GM23338 (cell line): ENCODE measurements around the gene FILIP1L. TPM values are rescaled to one million over a fixed set of nuclear protein-coding genes. Genes with fewer than 3 reads are reported as not detected.

ENCODE experiments used
- ATAC-seq: fragments of 200-7000 bp; cut with Tn5 transposase; 3 replicates; pipeline ENCODE4 v1.9.1; 2020
- DNase-seq: peaks from one replicate; pipeline ENCODE4 v3.0.0-alpha.2; 2015; ENCODE audit warnings: low spot score
- H2AFZ ChIP-seq: fragments of 200-600 bp; sonication (generic); 2 replicates; pipeline ENCODE4 v1.8.0; 2016; ENCODE audit warnings: antibody characterized with exemption, mild to moderate bottlenecking, moderate library complexity
- H3F3A ChIP-seq: fragments of 200-600 bp; sonication (generic); replicated peaks from 2 replicates; pipeline ENCODE4 v1.8.0; 2017; ENCODE audit warnings: antibody characterized with exemption, mixed run types, low read depth
- H3K27ac ChIP-seq: fragments of 200-600 bp; sonication (generic); 2 replicates; pipeline ENCODE4 v1.6.1; 2016; ENCODE audit warnings: low read depth
- H3K27me3 ChIP-seq: fragments of 200-600 bp; sonication (generic); 2 replicates; pipeline ENCODE4 v1.8.0; 2016; ENCODE audit warnings: mild to moderate bottlenecking, mixed run types, moderate library complexity; ENCODE audit not compliant: insufficient read depth
- H3K36me3 ChIP-seq: fragments of 200-600 bp; sonication (generic); 2 replicates; pipeline ENCODE4 v1.8.0; 2016; ENCODE audit warnings: mild to moderate bottlenecking; ENCODE audit not compliant: insufficient read depth
- H3K4me1 ChIP-seq: fragments of 200-600 bp; sonication (generic); 2 replicates; pipeline ENCODE4 v1.8.0; 2016; ENCODE audit warnings: mild to moderate bottlenecking, moderate library complexity; ENCODE audit not compliant: insufficient read depth
- H3K4me2 ChIP-seq: fragments of 200-600 bp; sonication (generic); 2 replicates; pipeline ENCODE4 v1.7.1; 2017; ENCODE audit warnings: mixed run types
- H3K4me3 ChIP-seq: fragments of 200-600 bp; sonication (generic); 2 replicates; pipeline ENCODE4 v1.6.1; 2016; ENCODE audit warnings: mixed run types
- H3K79me2 ChIP-seq: fragments of 200-600 bp; sonication (generic); replicated peaks from 2 replicates; pipeline ENCODE4 v1.8.0; 2017; ENCODE audit warnings: mild to moderate bottlenecking; ENCODE audit not compliant: insufficient read depth
- H3K9me2 ChIP-seq: fragments of 200-600 bp; sonication (generic); 2 replicates; pipeline ENCODE4 v1.8.0; 2017; ENCODE audit not compliant: insufficient read depth
- H4K20me1 ChIP-seq: fragments of 200-600 bp; sonication (generic); replicated peaks from 2 replicates; pipeline ENCODE4 v1.8.0; 2017; ENCODE audit warnings: mild to moderate bottlenecking; ENCODE audit not compliant: insufficient read depth
- H3K27ac Mint-ChIP-seq: 2 replicates; pipeline ENCODE4 v1.8.0; 2020; ENCODE audit warnings: inconsistent platforms, mild to moderate bottlenecking, moderate library complexity, mixed read lengths
- H3K27me3 Mint-ChIP-seq: 3 replicates; pipeline ENCODE4 v1.8.0; 2022; ENCODE audit warnings: low read depth, mild to moderate bottlenecking, moderate library complexity, mixed read lengths, inconsistent platforms; ENCODE audit not compliant: insufficient read depth, poor library complexity
- H3K36me3 Mint-ChIP-seq: 3 replicates; pipeline ENCODE4 v1.8.0; 2021; ENCODE audit warnings: low read depth, mild to moderate bottlenecking, inconsistent platforms, moderate library complexity, mixed read lengths
- H3K4me1 Mint-ChIP-seq: 3 replicates; pipeline ENCODE4 v1.8.0; 2020; ENCODE audit warnings: mild to moderate bottlenecking, inconsistent platforms, mixed read lengths
- H3K4me3 Mint-ChIP-seq: 3 replicates; pipeline ENCODE4 v1.8.0; 2021; ENCODE audit warnings: moderate library complexity, mild to moderate bottlenecking, inconsistent platforms, mixed read lengths
- H3K9me3 Mint-ChIP-seq: 3 replicates; pipeline ENCODE4 v1.8.0; 2020; ENCODE audit warnings: moderate library complexity, mild to moderate bottlenecking, inconsistent platforms, mixed read lengths
- CREB1 ChIP-seq: fragments of 250-450 bp; sonication (Bioruptor Pico); IDR thresholded peaks from 2 replicates; pipeline ENCODE4 v1.5.0; 2020; ENCODE audit warnings: low read depth, mild to moderate bottlenecking, moderate library complexity
- EZH2phosphoT487 ChIP-seq: fragments of 200-600 bp; sonication (generic); IDR thresholded peaks from one replicate; pipeline ENCODE4 v1.8.1; 2018; ENCODE audit warnings: antibody characterized with exemption; ENCODE audit not compliant: unreplicated experiment
- JUNB ChIP-seq: IDR thresholded peaks from one replicate; pipeline ENCODE4 v1.6.1; 2016; ENCODE audit warnings: antibody characterized with exemption; ENCODE audit not compliant: unreplicated experiment
- NANOG ChIP-seq: IDR thresholded peaks from 2 replicates; pipeline ENCODE4 v1.6.1; 2016; ENCODE audit warnings: antibody characterized with exemption, borderline replicate concordance
- POLR2AphosphoS5 ChIP-seq: IDR thresholded peaks from 2 replicates; pipeline ENCODE4 v1.6.1; 2016; ENCODE audit warnings: antibody characterized with exemption, low read depth
- STAT1 ChIP-seq: IDR thresholded peaks from one replicate; pipeline ENCODE4 v1.6.1; 2016; ENCODE audit warnings: antibody characterized with exemption; ENCODE audit not compliant: unreplicated experiment
- ZNF114 ChIP-seq: fragments of 250-450 bp; sonication (Bioruptor Pico); IDR thresholded peaks from 2 replicates; pipeline ENCODE4 v1.5.0; 2020; ENCODE audit warnings: mild to moderate bottlenecking, moderate library complexity
- ZNF331 ChIP-seq: fragments of 250-450 bp; sonication (Bioruptor Pico); IDR thresholded peaks from 2 replicates; pipeline ENCODE4 v1.5.0; 2020; ENCODE audit warnings: low read depth, mild to moderate bottlenecking, moderate library complexity
- polyA plus RNA-seq: library from polyadenylated mRNA; unstranded; fragments of >200 nt; fragmentation: Nextera tagmentation; extraction: Ambion mirVana; gene quantifications from 2 replicates; pipeline ENCODE4 v1.2.1, GENCODE V29; 2016
- total RNA-seq: library from RNA; depleted of rRNA; stranded (reverse); fragments of >200 nt; shearing (Covaris generic); gene quantifications from 2 replicates; pipeline ENCODE4 v1.2.3, GENCODE V29; 2014
- TF ChIP-seq, protein P1 (sequence below): fragments of 250-450 bp; sonication (Bioruptor Pico); IDR thresholded peaks from 2 replicates; pipeline ENCODE4 v1.5.0; 2020; ENCODE audit warnings: mild to moderate bottlenecking, moderate library complexity
- TF ChIP-seq, protein P2 (sequence below), 2 experiments: fragments of 200-600 bp in 1 of 2; sonication (generic) in 1 of 2; conservative IDR thresholded peaks; 2 replicates each; pipeline versions ENCODE4 v1.5.1 to v1.6.1; 2016 to 2017; ENCODE audit warnings: antibody characterized with exemption in 2 of 2, low read depth in 2 of 2, mild to moderate bottlenecking in 2 of 2, moderate library complexity in 1 of 2

Gene FILIP1L
- total and polyA plus RNA-seq, 2 experiments from 2014 or later = 1.6 TPM; not detected in 1

DNA sequence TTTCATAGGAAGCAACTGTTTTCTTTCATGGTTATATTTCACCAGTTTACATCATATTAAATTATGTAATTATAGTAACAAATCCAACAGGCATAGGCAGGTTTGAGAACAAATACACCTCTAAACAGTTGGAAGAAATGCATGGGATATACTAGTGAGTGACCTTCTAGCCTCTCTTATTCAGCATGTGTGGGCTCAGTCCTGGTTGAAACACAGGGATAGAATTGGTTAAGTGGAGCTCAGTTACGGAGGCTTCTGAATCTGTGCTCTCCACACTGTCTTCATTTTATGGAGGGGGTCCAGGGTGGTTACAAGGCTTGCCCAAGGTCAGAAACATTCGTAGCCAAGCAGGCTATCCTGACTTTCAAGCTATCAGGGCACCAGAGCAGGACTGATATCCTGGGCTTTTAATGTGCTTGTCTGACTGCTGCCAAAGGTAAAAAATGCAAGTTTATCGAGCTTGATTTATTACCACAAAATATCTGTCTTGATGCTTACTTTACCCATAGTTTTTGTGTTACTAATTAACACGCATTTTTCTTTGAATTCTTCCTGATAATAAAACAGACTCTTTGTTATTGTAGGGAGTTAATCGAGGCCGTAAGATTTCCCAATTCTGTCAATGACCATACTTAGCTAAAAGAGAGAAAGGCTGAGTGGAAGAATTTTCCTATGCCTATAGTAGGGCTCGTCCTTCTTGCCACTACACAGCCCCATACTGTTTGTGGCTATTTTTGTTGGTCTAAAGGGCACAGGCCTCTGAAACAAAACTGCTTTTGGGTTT is 89.6 kb downstream of the FILIP1L start:
- TF ChIP-seq EZH2phosphoT487 = no peak
- TF ChIP-seq, protein P1, sequence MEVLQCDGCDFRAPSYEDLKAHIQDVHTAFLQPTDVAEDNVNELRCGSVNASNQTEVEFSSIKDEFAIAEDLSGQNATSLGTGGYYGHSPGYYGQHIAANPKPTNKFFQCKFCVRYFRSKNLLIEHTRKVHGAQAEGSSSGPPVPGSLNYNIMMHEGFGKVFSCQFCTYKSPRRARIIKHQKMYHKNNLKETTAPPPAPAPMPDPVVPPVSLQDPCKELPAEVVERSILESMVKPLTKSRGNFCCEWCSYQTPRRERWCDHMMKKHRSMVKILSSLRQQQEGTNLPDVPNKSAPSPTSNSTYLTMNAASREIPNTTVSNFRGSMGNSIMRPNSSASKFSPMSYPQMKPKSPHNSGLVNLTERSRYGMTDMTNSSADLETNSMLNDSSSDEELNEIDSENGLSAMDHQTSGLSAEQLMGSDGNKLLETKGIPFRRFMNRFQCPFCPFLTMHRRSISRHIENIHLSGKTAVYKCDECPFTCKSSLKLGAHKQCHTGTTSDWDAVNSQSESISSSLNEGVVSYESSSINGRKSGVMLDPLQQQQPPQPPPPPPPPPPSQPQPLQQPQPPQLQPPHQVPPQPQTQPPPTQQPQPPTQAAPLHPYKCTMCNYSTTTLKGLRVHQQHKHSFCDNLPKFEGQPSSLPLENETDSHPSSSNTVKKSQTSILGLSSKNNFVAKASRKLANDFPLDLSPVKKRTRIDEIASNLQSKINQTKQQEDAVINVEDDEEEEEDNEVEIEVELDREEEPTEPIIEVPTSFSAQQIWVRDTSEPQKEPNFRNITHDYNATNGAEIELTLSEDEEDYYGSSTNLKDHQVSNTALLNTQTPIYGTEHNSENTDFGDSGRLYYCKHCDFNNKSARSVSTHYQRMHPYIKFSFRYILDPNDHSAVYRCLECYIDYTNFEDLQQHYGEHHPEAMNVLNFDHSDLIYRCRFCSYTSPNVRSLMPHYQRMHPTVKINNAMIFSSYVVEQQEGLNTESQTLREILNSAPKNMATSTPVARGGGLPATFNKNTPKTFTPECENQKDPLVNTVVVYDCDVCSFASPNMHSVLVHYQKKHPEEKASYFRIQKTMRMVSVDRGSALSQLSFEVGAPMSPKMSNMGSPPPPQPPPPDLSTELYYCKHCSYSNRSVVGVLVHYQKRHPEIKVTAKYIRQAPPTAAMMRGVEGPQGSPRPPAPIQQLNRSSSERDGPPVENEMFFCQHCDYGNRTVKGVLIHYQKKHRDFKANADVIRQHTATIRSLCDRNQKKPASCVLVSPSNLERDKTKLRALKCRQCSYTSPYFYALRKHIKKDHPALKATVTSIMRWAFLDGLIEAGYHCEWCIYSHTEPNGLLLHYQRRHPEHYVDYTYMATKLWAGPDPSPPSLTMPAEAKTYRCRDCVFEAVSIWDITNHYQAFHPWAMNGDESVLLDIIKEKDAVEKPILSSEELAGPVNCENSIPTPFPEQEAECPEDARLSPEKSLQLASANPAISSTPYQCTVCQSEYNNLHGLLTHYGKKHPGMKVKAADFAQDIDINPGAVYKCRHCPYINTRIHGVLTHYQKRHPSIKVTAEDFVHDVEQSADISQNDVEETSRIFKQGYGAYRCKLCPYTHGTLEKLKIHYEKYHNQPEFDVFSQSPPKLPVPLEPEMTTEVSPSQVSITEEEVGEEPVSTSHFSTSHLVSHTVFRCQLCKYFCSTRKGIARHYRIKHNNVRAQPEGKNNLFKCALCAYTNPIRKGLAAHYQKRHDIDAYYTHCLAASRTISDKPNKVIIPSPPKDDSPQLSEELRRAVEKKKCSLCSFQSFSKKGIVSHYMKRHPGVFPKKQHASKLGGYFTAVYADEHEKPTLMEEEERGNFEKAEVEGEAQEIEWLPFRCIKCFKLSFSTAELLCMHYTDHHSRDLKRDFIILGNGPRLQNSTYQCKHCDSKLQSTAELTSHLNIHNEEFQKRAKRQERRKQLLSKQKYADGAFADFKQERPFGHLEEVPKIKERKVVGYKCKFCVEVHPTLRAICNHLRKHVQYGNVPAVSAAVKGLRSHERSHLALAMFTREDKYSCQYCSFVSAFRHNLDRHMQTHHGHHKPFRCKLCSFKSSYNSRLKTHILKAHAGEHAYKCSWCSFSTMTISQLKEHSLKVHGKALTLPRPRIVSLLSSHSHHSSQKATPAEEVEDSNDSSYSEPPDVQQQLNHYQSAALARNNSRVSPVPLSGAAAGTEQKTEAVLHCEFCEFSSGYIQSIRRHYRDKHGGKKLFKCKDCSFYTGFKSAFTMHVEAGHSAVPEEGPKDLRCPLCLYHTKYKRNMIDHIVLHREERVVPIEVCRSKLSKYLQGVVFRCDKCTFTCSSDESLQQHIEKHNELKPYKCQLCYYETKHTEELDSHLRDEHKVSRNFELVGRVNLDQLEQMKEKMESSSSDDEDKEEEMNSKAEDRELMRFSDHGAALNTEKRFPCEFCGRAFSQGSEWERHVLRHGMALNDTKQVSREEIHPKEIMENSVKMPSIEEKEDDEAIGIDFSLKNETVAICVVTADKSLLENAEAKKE (CRISPR knock-in tag) = no peak
- TF ChIP-seq POLR2AphosphoS5 = no peak
- no peak for TF ChIP-seq NANOG
- no peak for TF ChIP-seq JUNB
- TF ChIP-seq CREB1 (CRISPR knock-in tag) = no peak
- no peak for TF ChIP-seq STAT1
- TF ChIP-seq ZNF114 (CRISPR knock-in tag) = no peak
- TF ChIP-seq, protein P2, sequence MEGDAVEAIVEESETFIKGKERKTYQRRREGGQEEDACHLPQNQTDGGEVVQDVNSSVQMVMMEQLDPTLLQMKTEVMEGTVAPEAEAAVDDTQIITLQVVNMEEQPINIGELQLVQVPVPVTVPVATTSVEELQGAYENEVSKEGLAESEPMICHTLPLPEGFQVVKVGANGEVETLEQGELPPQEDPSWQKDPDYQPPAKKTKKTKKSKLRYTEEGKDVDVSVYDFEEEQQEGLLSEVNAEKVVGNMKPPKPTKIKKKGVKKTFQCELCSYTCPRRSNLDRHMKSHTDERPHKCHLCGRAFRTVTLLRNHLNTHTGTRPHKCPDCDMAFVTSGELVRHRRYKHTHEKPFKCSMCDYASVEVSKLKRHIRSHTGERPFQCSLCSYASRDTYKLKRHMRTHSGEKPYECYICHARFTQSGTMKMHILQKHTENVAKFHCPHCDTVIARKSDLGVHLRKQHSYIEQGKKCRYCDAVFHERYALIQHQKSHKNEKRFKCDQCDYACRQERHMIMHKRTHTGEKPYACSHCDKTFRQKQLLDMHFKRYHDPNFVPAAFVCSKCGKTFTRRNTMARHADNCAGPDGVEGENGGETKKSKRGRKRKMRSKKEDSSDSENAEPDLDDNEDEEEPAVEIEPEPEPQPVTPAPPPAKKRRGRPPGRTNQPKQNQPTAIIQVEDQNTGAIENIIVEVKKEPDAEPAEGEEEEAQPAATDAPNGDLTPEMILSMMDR (conservative IDR thresholded peaks at IDR 0.05; ENCODE audit: low read depth in 2 of 2) = no peak
- TF ChIP-seq ZNF331 (CRISPR knock-in tag) = no peak
- Mint-ChIP-seq H3K27me3 (no peaks in the 10 kb centered on the region), H3K36me3 (no peaks in the 10 kb centered on the region), H3K9me3 (no peaks in the 10 kb centered on the region), H3K27ac (no peak overlapping the region), H3K4me3 (no peak overlapping the region), H3K4me1 (no peaks in the 10 kb centered on the region)
- Histone ChIP-seq H3K27me3 (no peaks in the 10 kb centered on the region), H3F3A (no peaks in the 10 kb centered on the region), H3K79me2 (no peaks in the 10 kb centered on the region), H3K36me3 (no peaks in the 10 kb centered on the region), H3K27ac (peak overlapping the region; percentile 48; the same call in 1 of the 2 replicates), H3K4me2 (no peak overlapping the region), H4K20me1 (no peaks in the 10 kb centered on the region), H3K4me3 (no peak overlapping the region), H2AFZ (no peak overlapping the region), H3K9me2 (no peaks in the 10 kb centered on the region), H3K4me1 (no peaks in the 10 kb centered on the region)
- no peak for ATAC-seq
- DNase-seq = no peak
